Activated CD8-positive, alpha-beta memory T cell treated with anti-CD3 and anti-CD28 coated beads, Interleukin-2, amount 50 U/mL, for 24 hours (primary cell): ENCODE data around the gene ADGRG7.

Source experiments
- DNase-seq: peaks from one replicate; pipeline ENCODE4 v3.0.0-alpha.2; 2020; ENCODE audit errors: extremely low read depth

Gene ADGRG7

DNA sequence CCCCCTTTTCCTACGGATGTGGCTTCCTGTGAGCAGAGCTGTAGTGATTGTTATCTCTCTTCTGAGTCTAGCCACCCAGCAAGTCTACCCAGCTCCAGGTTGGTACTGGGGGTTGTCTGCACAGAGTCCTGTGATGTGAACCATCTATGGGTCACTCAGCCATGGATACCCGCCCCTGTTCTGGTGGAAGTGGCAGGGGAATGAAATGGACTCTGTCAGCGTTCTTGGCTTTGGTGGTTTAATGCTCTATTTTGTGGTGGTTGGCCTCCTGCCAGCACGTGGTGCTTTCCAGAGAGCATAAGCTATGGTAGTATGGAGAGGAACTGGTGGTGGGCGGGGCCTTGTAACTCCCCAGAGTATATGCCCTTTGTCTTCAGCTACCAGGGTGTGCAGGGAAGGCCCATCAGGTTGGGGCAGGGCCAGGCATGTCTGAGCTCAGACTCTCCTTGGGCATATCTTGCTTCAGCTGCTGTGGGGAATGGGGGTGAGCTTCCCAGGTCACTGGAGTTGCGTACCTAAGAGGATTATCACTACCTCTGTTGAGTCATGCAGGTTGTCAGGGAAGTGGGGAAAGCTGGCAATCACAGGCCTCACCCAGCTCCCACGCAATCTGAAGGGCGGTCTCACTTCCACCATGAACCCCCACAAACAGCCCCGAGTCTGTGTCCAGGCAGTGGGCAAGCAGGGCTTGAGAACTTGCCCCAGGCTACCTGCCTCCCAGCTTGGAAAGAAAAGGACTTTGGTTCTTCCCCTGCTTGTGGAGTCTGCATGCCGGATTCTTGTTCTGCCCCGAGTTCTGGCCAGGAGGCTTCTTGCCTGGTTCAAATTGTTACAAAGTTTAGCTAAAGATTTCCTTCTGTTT lies 9.0 kb upstream of the ADGRG7 start:
- DNase-seq: no peak

DNA sequence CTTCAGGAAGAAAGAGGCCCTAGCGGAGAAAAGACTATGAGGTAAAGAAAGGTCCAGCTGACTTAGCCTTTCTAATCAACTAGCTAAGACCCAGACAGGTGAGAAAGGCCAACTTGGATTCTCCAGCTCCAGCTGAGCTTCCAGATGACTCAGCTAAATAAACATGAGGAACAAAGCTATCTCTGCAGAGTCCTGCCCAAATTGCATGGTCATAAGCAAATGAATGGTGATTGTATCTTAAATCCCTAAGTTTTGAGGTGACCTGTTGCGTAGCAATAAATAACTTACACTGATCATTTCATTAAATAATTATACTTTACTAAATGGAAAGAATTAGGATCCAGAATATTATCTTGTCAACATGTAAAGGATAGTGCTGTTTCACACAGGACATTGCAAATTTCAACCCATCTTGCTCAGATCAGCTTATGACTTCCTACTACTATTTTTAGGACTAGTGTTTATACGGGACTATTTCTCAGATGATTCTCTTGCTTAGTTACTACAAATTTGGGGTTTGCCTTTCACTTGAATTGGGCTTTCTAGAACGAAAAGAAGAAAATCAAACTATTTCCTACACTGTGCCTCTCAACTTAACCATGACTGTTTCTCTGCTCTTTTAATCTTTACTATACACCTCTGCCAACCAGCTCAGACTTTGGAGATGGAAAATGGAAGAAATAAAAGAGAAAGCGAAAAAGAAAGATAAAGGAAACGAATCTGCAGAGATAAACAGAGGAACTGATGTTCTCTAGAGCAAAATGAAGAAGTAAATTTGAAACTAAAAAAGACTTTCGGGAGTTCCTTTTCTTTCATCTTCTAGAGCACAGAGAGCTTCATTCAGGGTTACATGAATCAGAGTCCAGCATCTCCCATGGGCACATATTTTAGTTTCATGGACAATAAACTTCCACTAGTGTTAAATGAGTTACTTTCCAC lies 6.6 kb upstream of the ADGRG7 start:
- DNase-seq: no peak

DNA sequence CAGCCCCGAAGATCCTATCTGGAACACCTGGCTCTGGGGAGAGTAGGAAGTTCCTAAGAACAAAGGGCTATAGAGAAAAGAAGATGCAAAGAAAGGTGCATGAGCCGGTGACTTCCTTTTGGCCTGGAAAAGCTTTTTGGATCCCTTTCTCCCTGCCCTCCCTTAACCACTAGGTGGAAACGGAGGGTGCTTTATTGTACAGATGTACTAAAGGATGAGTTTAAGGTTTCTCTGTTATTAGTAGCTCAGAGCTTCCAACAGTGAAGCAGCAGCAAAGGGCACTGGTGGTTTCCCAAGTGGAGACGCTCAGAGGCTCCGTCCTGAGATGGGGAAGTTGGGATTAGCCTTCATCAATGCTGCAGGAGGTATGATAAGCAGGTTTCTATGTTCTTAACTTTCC lies 5.9 kb upstream of the ADGRG7 start:
- no peak for DNase-seq

DNA sequence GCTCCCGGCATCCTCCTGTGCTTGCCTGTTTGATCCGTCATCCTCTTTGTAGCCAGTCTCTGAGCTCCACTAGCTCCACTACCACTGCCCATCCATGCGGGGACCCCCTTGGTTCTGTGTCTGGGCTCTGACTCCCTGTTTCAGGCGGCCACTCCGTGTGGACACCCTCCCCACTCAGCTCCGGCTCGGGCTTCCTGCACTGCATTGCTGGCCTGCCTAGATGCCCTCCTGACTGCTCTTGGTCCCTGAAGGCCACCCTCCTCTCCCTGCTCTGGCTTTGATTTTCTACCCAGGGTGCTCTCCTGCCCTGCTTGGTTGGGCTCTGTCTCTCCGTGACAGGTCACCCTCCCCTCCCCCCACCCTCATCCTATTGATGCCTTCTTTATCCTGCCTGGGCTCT lies 4.0 kb upstream of the ADGRG7 start:
- no peak for DNase-seq

DNA sequence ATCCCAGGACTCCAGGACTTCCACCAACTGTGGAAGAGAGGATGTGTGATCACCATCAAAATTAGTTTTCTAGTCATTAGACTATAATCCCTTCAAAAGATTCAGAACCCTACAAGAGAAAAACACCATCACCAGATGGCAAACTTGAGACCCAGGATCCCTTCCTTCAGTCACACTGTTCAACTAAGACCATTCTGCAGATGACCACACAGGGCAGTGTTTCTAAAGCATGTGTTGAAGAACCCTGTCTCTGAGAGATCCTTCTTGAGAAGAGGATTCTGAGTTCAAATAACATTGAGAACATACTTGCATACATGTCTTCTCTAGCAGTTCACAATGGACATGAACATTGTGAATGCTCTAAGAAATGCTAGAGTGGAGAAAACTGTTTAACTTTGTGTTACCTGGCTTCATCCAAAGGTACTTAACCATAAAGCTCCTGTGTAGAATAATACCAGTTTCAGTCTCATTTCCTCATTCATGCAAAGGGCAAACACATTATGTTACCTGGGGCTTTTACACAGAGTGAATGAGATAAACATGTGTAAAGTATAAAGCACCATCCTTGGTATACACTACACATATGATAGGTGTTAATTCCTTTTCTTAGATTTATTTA lies 2.4 kb upstream of the ADGRG7 start:
- DNase-seq: no peak

DNA sequence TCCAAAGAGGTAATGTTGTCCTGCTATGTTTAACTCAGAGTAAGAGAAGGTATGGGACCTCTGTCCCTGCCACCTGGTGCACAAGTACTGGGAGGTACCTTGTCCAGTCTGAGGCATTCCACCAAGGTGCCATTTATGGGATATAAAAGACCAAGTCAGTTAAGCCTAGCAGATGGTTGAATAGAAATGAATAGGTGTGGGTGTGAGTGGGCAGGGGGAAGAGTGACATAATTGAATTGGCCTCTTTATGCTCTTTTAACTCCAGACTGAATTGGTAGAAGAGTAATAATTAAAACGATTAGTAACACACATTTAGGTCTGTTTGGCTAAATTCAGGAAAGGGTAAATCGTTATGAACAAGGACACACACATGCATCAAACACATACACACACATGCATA lies 562 bp downstream of the ADGRG7 start:
- no peak for DNase-seq

DNA sequence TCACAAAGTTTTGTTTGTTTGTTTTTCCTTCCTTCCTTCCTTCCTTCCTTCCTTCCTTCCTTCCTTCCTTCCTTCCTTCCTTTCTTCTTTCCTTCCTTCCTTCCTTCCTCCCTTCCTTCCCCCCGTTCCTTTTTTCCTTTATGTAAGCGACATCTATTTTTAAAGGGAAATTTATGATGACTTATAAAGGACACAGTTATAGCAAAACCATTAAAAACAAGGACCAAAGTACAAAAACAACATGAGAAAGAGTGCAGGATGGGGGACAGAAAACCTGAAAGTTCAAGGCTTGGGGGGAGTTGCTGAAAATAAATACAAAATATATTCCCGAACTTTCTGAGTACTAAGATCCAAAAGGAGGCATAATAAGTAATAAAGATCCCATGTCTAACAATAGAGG lies 1.8 kb downstream of the ADGRG7 start:
- no peak for DNase-seq

DNA sequence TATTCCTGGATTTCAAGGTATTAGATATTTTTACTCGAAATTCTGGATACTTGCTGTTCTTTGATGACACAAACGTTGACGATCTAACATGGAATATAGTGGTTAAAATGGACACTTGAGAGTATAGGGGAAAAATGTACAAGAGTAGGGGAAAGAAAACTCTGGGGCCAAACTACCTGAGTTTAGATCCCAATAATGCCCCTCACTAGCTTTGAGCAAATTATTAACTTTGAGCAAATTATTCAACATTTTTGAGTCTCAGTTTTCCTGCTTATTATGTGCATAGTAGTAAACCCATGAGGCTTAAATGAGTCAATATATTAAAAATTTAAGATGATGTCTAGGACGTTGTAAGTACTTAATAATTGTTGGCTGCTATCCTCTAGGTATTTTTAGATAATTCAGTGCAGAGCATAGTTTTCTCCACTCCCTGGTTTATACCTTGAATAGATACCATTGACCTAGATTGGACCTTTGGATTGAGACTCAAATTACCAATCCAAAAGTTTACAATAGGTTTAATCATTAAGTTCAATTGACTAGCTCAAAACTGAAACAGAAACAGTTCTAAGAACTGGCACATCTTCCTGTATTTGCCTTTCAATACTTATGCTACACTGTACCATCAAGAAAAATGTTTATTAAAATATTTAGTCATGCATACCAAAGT lies 4.5 kb downstream of the ADGRG7 start:
- DNase-seq: no peak

DNA sequence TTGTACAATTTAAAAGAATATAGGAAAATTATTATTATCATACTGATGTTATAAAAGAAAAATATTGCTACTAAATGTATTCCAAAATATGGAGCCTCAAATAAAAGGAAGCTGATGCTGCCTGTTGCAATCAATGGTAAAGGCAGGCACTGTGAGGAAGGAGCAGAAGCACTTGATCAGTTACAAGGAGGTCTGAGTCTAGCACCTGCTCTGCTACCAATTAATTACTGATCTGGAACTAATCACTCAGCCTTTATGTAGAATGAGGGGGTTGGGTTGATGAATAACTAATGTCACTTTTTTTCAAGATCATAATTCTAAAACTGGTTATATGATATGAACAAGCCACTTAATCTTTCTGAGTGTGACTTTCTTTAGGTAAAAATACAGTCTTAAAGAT lies 5.5 kb downstream of the ADGRG7 start:
- no peak for DNase-seq

DNA sequence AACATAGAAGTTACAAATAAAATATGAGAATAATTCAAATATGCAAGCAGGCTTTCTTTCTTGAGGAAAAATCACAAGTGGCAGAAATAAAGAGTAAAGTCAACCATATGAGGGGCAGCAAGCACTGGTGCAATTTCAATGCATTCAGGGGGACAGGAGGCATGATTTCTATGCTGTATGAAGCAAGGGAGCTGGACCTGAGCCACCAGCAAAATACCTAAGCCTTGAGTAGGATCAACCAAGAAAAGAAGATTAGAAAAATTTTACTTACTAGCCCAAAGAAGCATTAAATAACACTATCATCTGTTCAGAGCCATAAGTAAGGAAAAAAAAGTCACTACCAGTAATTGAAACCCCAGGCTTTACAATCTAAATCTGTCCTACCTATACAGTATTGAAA lies 6.3 kb downstream of the ADGRG7 start:
- no peak for DNase-seq

DNA sequence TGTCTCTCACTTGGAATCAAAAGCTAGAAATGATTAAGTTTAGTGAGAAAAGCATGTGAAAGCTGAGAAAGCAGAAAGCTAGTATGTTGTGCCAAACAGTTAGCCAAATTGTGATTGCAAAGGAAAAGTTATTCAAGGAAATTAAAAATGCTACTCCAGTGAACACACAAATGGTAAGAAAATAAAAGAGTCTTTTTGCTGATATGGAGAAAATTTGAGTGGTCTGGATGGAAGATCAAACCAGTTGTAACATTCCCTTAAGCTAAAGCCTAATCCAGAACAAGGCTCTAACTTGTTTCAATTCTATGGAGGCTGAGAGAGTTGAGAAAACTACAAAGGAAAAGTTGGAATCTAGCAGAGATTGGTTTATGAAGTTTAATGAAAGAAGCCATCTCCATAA lies 11.8 kb downstream of the ADGRG7 start:
- no peak for DNase-seq

DNA sequence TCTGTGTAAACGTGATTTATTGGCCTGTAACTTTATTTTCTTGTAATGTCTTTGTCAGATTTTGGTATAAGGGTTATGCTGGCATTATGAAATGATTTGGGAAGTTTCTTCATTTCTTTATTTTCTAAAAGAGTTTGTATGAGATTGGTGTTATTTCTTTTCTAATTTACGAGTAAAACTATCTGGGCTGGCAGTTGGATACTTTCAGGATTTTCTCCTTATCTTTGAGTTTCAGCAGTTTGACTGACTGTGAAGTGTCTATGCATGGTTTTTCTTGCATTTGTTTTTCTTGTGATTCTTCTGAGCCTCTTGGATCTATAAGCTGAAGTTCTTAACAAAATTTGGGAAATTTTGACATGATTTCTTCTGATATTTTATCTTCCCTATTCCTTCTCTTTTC lies 18.1 kb downstream of the ADGRG7 start:
- no peak for DNase-seq

DNA sequence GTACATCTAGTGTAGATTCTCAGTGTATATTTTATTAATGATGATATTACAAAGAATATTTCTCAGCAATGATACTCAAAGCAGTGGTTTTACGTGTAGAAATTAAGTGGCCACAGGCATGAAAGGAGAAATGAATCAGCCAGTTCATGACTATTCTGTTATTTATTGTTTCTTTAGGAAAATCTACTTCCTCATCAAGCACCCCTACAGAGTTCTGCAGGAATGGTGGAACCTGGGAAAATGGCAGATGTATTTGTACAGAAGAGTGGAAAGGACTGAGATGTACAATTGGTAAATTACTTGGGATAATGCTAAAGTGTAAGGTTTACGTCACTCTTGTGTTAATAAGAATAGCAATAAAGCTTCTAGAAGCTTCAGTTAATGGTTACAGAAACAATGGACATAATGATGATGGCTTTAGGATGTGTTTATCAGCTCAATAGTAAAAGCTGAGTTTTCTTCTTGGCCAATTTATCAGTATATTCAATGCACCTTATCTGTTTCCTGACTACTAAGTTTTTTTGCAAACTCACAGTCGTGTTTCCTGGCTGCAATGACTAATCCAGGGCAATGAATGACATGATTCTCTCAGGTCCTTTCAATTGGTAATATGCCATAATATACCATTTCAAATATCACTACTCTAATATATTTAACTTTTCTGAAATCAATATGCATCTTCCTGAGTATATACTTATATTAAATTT lies 20.2 kb downstream of the ADGRG7 start:
- DNase-seq: no peak

DNA sequence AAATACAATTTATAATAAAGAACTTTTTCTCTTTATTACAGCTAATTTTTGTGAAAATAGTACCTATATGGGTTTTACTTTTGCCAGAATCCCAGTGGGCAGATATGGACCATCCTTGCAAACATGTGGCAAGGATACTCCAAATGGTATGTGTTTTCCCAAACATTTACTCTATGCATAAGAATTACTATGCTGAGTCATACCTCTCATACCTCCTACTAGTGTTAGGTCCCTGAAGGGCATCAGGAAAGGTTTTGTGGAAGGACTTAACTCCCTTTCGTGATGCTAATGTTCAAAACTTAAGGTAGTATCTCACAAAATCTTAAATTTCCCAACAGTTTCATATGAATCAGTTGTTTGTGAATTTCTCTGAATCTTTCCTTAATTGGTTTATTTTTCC lies 21.3 kb downstream of the ADGRG7 start:
- no peak for DNase-seq

DNA sequence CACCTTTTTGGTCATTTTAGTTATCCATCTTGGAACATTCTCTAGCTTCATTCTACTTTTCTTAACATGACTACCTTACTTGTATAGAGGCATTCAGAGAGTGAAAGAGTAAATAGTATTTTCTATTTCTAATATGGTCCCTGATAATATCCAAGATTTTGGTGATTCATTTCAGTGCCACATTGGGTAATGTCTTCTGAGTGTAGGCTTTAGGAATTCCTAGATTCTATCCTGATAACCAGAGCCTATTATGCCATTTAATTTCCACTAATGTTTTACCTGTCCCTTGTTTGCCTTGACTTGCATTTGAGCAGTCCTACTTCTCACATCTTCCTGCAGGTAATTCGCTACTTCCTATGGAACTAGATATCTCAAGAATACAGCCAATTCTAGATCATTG lies 21.8 kb downstream of the ADGRG7 start:
- no peak for DNase-seq

DNA sequence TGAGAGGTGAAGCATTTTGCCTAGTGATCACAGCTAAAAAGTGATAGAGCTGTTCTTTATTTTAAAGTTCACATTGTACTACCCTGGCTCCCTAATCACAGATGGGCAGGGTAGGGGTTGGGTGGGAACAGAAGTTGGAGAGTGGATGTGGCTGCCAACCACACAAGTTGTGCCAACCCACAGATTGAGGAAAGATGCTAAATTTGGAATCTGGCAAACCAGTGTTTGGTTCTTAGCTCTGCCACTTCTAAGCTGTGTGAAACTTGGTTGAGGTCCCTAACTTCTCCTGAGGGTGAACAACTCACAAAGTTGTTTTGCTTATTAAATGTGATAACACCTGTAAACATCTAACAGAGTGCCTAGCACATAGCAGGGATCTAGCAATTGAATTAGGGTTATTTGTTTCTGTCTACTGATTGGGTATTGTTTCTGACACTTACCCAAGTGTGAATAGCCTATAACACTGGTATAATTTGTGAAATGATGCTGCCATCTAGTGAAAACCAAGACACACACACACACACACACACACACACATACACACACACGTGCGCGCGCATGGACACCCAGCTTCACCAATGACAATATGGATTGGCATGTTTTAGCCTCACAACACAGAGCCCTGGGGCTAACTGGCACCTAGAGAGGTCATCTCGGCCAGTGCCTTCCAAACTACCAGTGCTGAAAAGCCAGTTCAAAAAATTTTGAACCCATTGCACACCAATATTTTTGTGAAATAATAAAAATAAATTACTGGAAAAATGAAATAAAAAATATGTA lies 25.3 kb downstream of the ADGRG7 start:
- DNase-seq: no peak

DNA sequence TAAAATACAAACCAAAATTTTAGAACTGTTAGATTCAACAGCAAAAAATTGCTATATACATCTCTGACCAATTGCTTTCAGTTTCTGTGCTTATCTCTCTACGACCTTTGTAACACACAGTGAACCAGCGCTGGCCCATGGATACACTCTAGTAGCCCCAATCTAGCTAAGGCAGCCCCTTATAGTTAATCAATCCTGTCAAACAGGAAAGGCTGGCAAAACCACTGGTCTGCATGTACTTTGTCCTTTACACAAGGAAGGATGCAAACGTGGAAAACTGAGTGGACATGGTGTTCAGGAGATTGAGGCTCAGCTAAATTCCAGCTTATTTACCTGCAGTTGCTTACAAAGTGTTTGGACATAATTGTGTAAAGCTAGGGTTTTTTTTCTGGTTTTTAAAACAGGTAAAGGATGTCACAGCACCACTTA lies 25.9 kb downstream of the ADGRG7 start:
- DNase-seq: no peak

DNA sequence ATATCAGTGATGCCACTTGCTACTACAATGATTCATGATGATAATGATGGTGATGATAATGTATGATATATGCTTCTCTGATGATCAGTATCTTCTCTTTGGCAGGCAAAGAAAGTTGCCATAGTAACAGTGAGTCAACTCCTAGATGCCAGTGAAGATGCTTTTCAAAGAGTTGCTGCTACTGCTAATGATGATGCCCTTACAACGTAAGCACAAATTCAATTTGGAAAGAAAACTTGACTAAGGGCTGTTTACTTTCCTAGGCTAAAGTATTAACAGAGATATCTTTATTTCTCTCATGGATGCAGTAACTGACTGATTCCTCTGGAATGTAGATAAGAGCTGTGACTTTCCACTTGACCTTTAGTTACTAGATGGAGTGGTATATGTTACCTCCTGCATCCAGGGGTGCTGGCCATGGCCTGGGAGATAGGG lies 27.8 kb downstream of the ADGRG7 start:
- no peak for DNase-seq

DNA sequence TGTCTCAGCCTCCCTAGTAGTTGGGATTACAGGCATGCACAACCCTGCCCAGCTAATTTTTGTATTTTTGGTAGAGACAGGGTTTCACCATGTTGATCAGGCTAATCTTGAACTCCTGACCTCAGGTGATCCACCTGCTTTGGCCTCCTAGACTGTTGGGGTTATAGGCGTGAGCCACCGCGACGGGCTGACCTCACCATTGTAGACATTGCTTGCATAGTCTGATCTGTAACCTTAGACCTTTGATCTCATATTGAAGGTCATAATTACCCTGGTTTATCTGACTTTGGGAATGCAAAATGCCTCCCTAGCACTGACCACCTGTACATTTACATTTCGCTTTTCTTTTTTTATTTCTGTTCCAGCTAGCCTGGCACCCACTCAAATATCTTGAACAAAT lies 31.2 kb downstream of the ADGRG7 start:
- no peak for DNase-seq

DNA sequence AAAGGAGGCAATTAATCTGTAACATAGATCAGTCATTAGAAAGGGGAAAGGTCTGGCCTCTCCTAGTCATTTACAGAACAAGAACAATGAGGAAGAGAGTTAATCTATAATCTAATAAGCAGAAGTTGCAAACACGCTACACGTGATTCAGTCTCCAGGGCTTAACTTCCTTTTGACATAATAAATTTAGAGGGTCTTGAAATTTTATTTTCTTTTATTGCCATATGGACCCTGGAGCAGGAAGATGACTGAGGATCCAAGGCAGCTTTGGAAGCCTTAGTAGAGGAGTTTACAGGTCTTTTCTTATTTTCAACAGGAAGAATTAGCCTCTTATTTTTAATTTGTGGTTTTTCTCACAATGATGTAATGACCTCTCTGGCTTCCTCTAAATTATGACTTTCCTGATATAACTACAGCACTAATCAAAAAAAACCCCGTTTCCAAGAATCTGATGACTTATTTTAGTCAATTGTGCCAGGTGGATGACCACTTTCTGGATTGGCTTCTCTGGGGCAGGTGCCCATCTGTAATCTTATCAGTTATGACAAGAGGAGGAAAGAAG lies 32.2 kb downstream of the ADGRG7 start:
- no peak for DNase-seq
